Epithelial cell of proximal tubule (primary cell): ENCODE data around the gene HBM. TPM values are rescaled to one million over a fixed set of nuclear protein-coding genes. Genes with fewer than 3 reads are reported as not detected.
A peak's percentile ranks its signal among the peaks of the same experiment; 100 is the strongest.

Experiments used
- DNase-seq: peaks from one replicate; pipeline ENCODE4 v3.0.0-alpha.2; 2011; ENCODE audit warnings: low read depth
- H3K4me3 ChIP-seq: 2 replicates; pipeline ENCODE4 v1.5.1; 2011; ENCODE audit warnings: low read depth, mild to moderate bottlenecking, low read length
- total RNA-seq: library from RNA; depleted of rRNA; stranded (reverse); fragments of >200 nt; gene quantifications from 2 replicates; pipeline ENCODE4 v1.2.3, GENCODE V29; 2015
- TF ChIP-seq, protein P1 (sequence below): conservative IDR thresholded peaks from 2 replicates; pipeline ENCODE4 v1.5.1; 2012; ENCODE audit warnings: low read depth, mild to moderate bottlenecking, low read length

The HBM gene
- total RNA-seq, 1 donor from 2014 or later = not detected

- DNase-seq = no peak
- TF ChIP-seq, protein P1, sequence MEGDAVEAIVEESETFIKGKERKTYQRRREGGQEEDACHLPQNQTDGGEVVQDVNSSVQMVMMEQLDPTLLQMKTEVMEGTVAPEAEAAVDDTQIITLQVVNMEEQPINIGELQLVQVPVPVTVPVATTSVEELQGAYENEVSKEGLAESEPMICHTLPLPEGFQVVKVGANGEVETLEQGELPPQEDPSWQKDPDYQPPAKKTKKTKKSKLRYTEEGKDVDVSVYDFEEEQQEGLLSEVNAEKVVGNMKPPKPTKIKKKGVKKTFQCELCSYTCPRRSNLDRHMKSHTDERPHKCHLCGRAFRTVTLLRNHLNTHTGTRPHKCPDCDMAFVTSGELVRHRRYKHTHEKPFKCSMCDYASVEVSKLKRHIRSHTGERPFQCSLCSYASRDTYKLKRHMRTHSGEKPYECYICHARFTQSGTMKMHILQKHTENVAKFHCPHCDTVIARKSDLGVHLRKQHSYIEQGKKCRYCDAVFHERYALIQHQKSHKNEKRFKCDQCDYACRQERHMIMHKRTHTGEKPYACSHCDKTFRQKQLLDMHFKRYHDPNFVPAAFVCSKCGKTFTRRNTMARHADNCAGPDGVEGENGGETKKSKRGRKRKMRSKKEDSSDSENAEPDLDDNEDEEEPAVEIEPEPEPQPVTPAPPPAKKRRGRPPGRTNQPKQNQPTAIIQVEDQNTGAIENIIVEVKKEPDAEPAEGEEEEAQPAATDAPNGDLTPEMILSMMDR = no peak
- no peak overlapping the region for H3K4me3 ChIP-seq
Measured at GRCh38 chr16:133716-134115, 32.1 kb upstream of the HBM start.

DNA sequence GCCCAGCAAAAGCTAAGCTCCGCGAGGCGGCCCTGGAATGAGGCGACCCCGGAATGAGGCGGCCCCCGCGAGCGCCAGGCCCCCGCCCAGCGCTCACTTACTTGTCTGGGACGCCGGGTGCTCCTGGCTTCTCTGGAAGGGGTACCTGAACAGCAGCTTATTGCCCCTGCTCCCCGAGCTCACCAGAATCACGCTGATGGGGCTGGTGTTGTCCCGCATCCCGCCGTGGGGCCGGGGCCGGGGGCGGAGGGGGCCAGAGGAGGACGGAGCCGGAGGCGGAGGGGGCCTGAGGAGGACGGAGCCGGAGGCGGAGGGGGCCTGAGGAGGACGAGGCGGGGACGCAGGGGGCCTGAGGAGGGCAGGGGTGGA is 27.7 kb upstream of the HBM start:
- DNase-seq = no peak
- TF ChIP-seq, protein P1 = no peak
- peak overlapping the region; percentile 84 for H3K4me3 ChIP-seq

DNA sequence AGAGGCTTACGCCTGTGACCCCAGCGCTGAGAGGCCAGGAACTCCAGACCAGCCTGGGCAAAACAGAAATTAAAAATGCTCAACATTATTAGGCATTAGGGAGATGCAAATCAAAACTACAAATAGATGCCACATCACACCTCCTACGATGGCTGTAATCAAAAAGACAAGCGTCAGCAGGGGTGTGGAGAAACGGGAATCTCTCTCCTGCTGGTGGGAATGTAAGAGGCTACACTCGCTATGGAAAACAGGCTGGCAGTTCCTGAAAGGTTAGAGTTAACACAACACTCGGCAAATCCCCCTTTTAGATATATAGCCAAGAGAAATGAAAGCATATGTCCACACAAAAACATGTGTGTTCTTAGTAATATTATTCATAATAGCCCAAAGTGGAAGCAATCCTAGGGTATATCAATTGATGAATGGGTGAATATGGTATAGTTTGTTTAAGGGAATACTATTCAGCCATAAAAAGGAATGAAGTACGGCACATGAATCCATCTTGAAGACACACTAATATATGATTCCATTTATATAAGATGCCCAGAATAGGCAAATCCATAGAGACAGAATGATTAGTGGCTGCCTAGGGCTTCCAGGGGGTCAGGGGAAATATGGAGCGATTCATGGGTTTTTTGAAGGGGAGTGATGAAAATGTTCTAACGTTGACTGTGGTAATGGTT is 25.5 kb upstream of the HBM start:
- no peak overlapping the region for H3K4me3 ChIP-seq
- TF ChIP-seq, protein P1 = no peak
- DNase-seq = no peak

GRCh38 chr16:142405-142967 is 23.3 kb upstream of the HBM start:
- no peak for DNase-seq
- TF ChIP-seq, protein P1 = no peak
- H3K4me3 ChIP-seq = no peak overlapping the region

DNA sequence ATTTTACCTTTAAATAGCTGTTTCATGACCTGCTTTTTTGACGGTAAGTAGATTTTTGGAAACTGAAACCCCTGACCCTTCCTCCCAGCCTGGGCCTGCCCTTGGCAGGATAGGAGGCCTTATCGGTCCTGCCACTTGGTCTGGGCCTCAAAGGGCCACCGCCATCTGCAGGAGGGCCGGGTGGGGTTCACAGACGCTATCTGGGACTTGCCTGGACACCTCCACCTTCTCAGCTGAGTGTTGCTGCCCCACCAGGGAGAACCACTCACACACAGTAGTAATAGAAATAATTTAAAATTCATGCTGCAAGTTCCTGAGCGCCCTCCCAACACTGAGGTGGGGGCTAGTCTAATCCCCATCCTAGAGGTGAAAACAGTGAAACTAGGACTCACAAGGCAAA is 22.7 kb upstream of the HBM start:
- DNase-seq = no peak
- no peak overlapping the region for H3K4me3 ChIP-seq

DNA sequence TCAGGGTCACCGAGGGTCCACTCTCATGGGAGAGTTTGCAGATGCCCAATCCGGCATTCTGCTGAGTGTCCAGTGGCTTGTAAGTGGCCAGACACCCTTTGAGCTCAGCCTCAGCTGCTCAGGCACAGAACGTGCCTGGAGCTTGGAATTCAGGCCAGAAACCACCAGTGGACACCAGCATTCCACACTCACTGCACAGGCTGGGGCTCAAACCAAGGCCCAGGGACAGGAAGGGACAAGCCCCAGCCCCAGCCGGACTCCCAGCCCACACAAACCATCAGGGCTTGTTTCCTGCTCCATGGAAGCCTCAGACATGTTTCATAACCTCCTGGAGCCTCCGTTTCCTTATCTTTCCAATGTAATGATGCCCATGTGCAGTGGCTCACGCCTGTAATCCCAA is 22.3 kb upstream of the HBM start:
- no peak for DNase-seq
- H3K4me3 ChIP-seq = no peak overlapping the region
- TF ChIP-seq, protein P1 = no peak

More for the DNA sequence above, 22.7 kb upstream of the HBM start:
- TF ChIP-seq, protein P1 = no peak

DNA sequence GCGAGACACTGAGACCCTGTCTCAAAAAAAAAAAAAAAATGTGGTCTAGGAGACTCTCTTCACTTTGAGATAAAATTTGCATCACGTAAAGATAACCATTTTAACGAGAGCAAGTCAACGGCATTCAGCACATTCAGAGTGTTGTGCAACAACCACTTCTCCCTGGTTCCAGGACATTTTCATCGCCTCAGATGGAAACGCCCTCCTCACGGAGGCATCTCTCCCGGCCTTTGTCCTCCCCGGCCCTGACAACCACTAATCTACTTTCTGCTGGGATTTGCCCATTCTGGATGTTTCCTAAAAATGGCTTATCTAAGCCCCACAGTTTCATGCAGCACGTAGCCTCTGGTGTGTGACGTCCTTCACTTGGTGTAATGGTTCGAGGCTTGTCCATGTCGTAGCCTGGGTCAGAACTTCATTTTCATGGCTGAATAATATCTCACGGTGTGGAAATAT is 21.0 kb upstream of the HBM start:
- DNase-seq = no peak
- H3K4me3 ChIP-seq = no peak overlapping the region
- TF ChIP-seq, protein P1 = no peak
